GM19193 (cell line): ENCODE data around the gene LSM7.

Experiments used
- POLR2A ChIP-seq: IDR thresholded peaks from 4 replicates; pipeline ENCODE4 v1.6.1; 2011; ENCODE audit not compliant: insufficient read depth, insufficient read length; ENCODE audit errors: extremely low read depth

The LSM7 gene

DNA sequence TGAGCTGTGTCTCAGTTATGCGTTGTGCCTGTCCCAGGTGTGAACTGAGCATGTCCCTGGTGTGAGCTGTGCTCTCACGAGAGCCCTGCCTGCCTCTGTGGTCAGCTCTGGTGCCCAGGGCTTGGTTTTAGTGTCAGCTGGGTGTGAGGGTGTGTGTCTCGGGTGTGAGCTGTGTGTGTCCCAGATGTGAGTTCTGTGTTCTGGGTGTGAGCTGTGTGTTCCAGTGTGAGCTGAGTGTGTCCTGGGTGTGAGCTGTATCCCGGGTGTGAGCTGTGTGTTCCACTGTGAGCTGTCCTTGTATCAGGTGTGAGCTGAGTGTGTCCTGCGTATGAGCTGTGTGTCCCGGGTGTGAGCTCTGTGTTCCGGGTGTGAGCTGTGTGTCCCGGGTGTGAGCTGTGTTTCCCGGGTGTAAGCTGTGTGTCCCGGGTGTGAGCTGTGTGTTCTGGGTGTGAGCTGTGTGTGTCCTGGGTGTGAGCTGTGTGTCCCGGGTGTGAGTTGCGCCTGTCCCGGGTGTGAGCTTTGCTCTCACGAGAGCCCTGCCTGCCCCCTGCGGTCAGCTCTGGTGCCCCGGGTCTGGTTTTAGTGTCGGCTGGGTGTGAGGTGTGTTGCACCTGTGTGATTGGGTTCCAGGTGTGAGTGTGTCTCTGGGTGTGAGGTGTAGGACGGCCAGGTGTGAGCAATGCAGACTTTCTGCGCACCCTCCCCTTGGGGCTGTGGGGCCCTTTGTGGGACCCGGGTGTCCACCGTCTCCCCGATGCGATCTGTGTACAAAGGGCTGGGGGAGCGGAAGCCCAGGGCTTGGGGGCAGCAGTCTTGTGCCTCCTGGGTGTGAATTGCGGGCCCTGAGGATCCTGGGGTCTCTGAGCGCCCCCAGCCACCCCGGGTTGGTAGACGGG is 39.3 kb downstream of the LSM7 start:
- TF ChIP-seq POLR2A, result no peak

DNA sequence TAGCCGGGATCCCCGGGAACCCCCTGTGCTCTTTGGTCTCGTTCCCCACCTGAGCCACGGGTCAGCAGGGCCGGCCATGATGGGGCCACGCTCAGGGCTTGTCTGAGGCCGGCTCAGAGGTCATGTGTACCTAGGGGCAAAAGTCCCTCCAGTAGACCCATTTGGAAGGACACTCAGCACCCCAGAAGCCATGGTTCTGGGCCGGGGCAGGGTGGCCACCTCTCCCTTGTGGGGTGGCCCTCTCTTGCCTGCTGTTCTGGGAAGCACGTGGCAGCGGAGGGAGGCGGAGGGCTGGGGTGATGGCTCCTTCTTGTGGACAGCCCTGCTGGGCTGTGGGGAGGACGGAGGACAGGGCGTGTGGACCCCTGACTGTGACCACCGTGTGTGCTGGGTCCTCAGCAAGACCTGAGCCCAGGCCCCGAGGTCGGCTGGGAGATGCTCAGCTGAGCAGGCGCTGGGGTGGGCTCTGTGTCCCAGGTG is 40.0 kb downstream of the LSM7 start:
- no peak for TF ChIP-seq POLR2A

DNA sequence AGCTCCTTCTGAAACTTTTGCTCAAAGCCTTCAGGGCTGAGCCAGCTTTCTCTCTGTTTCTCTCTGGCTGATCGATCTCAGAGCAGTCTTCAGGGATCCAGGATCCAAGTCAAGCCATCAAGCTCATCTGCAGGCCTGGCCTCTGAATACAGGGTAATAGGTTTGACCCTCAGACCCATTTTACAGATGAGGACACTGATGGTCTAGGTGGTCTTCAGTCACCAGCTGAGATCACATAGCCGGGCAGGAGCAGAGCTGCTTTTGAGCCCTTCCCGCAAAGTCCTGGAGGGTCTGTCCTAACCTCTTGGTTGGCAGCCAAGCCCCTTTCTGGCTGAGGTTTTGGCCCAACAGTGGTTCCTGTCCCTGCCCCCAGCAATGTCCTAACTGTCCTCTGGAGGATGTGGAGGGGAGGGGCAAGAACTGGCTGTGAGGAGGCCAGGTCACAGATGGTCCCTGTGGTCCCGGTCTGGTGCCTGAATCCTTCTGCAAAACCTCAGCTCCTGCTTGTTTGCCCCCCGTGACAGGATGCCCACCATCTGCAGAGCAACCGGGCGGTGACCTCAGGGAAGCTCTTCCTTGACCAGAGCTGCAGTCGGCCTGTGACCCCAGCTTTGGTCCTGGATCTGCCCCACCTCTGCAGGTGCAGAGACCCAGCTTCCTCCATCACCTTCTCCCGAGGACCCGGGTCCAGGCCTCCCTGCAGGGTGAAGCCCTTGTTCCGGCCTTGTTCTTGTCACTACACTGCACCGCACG is 40.6 kb downstream of the LSM7 start:
- no peak for TF ChIP-seq POLR2A

DNA sequence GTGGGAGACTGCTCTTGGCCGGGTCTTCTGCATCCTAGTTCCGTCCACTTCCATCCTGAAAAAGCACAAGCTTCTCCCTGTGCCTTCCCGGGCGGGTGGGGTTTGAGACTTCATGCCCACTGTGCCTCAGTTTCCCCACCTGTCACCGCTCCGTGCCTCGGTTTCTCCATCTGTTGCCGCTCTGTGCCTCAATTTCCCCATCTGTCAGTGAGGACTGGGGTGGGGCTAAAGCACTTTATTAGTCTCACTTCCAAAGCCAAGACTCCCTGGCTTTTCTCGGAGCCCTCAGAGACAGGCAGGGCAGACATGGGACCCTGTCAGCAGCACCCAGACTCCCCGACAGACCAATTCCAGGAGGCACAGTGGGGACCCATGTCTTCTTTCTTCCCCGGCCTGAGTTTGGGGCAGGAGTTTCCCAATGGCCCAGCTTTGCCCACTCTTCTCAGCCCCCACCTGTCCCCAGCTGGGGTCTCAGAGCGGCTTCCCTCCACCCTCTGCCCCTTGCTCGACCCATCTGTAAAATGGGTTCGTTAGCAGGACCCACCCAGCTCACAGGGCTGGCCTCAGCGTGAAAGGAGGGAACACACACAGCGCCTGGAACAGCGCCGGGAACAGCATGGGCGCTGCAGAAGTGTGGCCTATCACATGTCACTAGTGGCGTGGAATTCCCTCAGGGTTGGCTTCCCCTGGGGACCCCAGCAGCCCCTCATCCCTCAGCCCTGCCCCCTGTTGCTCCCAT is 41.8 kb downstream of the LSM7 start:
- no peak for TF ChIP-seq POLR2A

DNA sequence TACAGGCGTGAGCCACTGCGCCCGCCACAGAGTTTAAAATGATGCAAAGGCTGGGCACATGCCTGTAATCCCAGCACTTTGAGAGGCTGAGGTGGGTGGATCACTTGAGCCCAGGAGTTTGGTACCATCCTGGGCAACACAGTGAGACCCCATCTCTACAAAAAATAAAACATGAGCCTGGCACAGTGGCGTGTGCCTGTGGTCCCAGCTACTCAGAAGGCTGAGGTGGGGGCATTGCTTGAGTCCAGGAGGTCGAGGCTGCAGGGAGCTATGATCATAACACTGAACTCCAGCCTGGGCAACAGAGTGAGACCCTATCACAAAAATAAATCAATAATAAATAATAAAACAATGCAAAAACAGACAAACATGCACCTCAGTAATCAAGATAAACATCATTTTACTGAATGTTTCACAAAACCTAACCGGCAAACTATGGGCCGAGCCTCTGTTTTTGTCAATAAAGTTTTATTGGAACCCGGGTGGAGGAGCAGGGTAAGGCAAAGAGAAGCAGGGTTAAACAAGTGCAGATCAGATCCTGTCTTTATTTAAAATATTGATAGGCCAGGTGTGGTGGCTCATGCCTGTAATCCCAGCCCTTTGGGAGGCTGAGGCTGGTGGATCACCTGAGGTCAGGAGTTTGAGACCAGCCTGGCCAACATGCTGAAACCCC is 44.4 kb downstream of the LSM7 start:
- no peak for TF ChIP-seq POLR2A

DNA sequence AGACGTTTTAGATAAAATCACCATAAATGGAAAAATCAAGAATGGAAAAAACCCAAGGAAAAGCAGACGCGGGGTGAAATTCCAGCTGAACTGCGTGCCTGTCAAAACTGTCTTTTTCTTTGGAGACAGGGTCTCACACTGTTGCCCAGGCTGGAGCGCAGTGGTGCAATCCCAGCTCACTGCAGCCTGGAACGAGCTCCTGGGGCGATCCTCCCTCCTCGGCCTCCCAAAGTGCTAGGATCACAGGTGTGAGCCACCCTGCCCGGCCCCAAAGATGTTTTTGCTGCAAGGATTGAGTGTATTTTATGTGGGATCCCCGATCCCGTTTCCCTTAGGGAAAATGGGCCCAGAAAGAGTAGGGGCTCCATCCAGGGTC is 45.5 kb downstream of the LSM7 start:
- TF ChIP-seq POLR2A, result no peak

DNA sequence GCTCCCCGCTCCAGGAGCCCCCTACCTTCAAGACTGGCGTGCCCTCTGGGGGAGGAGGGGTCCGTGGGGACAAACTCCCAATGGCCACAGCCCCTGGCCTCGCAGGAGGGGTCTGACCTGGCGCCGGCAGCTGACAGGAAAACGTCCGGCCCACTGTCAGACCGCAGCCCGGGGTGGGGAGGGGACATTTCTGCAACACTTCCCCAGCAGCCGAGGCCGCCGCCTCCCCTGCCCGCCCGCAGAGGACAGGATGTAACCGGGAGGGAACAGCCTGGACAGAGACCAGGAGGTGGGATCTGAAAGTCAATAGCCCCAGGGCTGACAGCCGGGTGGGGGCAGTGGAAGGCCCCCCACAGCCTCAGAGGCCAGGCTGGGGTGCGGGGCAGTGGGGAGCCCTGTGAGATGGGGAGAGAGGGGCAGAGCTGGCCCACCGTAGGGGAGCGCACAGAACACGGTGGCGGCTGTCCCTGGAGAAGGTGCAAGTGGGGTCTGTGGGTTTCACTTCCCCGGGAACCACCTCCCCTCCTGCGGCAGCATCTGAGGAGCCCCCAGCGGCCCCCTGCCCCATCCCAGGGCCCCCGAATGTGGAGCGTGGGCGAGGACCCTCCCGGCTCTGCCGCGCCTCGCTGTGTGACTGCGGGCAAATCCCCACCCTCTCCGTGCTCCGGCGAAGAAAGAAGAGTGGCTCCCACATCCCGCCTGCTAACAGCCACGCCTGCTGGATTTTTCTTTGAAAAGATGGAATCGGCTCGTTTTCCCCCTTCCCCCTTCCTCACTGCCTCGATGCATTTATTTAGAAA is 46.1 kb downstream of the LSM7 start, which contains the start of gene PEAK3:
TSS of gene PEAK3 (minus strand) at position 114 of the 800 bp plus-strand sequence. CDS start 1,244 bp downstream, outside the sequence.
- no peak for TF ChIP-seq POLR2A

DNA sequence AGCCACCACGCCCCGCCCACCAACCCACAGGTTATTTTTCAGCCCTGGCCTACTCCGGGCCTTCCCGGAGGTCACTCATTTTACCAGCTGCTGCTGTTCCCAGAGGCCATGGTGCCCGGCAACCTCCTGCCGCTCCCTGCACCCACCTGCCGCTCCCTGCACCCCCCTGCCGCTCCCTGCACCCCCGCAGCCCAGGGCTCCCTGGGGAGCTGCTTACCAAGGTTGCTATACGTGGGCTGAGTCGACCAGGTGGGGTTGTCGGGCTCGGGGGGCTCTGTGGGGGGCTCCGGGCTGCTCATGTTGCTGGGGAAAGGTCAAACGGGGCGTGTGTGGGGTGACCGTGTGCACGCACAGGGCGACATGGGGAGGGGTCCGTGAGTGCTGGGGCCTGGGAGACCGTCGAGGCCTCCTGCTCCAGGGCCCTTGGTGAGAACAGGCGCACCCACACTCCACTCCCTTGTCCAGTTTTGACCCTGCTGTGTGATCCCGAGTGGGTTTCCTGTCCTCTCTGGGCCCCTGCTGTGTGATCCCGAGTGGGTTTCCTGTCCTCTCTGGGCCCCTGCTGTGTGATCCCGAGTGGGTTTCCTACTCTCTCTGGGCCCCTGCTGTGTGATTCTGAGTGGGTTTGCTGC is 47.6 kb downstream of the LSM7 start:
- no peak for TF ChIP-seq POLR2A

DNA sequence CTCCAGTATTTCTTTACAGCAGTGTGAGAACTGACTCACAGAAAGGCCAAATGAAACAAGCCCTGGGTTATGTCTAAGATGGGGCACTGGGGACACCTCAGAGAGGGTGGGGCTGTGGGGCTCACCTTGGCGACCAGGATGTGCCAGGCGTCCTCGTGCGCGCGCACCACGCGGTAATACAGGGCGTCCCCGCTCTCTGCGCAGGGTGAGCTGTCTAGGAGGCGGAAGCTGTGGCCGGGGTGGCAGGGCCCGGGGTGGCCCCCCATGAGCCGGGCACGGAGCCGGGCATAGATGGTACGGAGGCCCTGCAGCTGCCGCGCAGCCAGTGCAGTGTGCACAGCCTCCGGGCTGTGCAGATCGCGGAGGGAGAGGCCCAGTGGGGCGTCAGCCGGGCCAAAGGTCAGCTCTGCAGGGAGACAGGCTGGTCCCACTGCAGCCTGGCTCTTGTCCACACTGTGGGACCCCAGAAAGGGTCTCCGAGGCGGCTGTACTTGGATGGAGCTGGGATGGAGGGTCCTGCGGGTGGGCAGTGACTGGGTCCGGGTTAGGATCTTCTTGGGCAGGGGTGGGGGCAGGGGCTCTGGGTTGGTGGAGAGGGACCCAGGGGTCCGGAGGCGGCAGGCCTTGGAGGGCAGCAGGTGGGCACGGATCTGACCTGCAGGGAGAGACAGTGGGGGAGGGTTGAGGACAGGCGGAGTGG is 49.8 kb downstream of the LSM7 start:
- TF ChIP-seq POLR2A, result no peak

DNA sequence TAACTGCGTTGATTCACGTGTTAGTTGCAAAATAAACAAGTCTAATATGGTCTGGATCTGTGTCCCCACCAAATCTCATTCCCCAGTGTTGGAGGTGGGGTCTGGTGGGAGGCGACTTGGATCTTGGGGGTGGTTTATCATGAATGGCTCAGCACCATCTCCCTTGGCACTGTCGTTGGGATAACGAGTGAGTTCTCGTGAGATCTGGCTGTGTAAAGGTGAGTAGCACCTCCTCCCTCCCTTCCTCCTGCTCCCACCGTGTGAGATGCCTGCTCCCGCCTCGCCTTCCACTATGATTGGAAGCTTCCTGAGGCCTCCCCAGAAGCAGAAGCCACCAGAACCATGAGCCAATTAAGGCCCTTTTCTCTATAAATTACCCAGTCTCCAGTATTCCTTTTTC is 51.2 kb downstream of the LSM7 start:
- no peak for TF ChIP-seq POLR2A

DNA sequence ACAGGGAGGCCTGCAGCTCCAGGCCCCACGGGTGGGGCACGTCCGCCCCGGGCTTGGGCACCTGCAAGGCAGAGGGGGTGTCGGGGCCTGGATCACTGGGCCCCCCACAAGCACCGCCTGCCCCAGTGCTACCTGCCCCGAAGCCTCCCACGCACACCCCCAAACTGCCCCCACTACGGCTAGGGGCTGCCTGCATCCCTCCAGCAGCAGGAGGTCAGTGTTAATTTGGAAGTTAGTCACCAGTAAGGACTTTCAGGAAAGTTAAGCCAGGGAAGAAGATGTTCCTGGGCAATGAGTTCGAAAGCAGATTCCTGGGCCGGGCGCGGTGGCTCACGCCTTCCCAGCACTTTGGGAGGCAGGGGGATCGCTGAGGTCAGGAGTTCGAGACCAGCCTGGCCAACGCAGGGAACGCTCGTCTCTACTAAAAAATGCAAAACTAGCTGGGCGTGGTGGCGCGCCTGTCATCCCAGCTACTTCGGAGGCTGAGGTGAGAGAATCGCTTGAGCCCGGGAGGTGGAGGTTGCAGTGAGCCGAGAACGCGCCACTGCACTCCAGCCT is 51.9 kb downstream of the LSM7 start:
- TF ChIP-seq POLR2A, result peak; percentile 5

DNA sequence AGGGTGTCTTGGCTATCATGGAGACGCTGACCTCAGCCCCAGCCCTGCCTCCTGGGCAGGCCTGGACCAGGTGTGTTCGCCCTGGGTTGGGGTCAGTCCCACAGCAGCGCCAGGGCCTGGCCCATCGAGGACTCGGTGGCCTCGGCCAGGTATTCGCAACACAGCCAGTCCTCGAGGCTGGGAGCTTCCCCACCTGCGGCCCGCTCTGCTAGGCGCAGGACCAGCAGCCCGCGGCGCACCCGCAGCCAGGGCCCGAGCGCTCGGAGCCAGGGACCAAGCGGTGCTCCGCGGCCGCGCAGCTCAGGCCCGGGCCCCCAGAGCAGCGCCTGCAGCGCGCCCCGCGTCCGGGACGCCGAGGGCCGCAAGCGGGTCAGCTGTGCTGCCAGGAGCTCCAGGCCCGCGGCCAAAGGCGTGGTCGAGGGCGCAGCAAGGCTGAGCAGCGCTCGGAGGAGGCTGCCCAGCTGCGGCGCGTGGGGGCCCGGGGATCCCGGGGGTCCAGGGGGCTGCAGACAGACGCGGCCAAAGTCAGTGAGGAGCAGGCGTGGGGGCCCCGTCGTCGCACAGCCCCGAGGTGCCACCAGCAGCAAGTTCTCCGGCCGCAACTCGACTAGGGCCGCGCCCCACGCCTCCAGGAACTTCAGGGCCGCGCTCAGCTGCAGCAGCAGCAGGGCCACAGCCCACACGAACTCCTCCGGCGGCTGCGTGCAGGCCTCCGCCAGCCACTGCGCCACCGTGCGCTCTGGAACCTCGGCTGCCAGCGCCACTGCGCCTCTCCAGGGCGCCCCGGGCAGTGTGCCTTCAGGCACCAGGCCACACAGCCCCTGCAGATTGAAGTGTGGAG is 52.6 kb downstream of the LSM7 start:
- no peak for TF ChIP-seq POLR2A

DNA sequence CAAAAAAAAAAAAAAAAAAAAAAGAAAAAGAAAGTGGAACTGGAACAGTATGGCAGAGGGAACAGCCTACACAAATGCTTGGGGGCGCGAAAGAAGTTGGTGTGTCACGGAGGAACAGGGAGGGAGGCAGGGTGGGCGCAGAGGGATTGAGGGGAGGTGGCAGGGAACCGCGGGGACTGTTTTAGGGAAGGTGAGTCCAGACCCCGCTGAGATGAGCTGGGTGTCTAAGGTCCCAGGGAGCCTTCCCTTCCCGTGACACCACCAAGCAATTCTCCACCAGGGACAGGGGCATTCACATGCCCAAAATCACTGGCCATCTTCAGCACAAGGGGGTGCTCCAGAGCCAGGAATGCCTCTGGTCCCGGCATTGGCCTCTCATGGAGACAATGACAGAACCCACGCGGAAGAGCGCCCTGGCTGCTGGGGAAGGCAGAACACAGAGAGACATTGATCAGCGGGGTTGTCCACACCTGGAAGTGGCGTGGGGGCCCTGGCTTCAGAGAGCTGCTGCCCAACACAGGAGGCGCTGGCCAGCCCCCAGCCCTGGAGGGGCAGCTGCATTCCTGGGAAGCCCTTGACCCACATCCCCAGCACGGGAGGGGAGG is 53.4 kb downstream of the LSM7 start:
- no peak for TF ChIP-seq POLR2A
